Hematopoietic multipotent progenitor cell treated with erythropoietin and hydrocortisone succinate and interleukin-3 and kit ligand, for 15 days (in vitro differentiated cells): ENCODE measurements around the gene HDDC2.

Source experiments
- DNase-seq: peaks from one replicate; pipeline ENCODE4 v3.0.0-alpha.2; 2015; ENCODE audit warnings: low spot score

The HDDC2 gene

GRCh38 chr6:125301435-125302391 is at the start of gene HDDC2:
HDDC2 (minus strand) TSS chr6:125301967; CDS start chr6:125301932, 35 bp downstream.
- peak; percentile 36 for DNase-seq

GRCh38 chr6:125346926-125347563 is 45.3 kb upstream of the HDDC2 start:
- DNase-seq = no peak

- no peak for DNase-seq
Measured at GRCh38 chr6:125346201-125346925, 44.6 kb upstream of the HDDC2 start.

- no peak for DNase-seq
Measured at GRCh38 chr6:125341460-125341859, 39.7 kb upstream of the HDDC2 start.

- no peak for DNase-seq
Measured at GRCh38 chr6:125340991-125341390, 39.2 kb upstream of the HDDC2 start.

GRCh38 chr6:125340175-125340835 is 38.5 kb upstream of the HDDC2 start:
- DNase-seq = no peak

- no peak for DNase-seq
Measured at GRCh38 chr6:125339653-125340052, 37.9 kb upstream of the HDDC2 start.

GRCh38 chr6:125338381-125338780 is 36.6 kb upstream of the HDDC2 start:
- no peak for DNase-seq

- DNase-seq = no peak
Measured at GRCh38 chr6:125337706-125338105, 35.9 kb upstream of the HDDC2 start.

GRCh38 chr6:125332664-125333063 is 30.9 kb upstream of the HDDC2 start:
- no peak for DNase-seq

GRCh38 chr6:125325586-125325985 is 23.8 kb upstream of the HDDC2 start:
- DNase-seq = no peak

- no peak for DNase-seq
Measured at GRCh38 chr6:125323376-125323775, 21.6 kb upstream of the HDDC2 start.

GRCh38 chr6:125316621-125317020 is 14.9 kb upstream of the HDDC2 start:
- DNase-seq = no peak

- no peak for DNase-seq
Measured at GRCh38 chr6:125315548-125315947, 13.8 kb upstream of the HDDC2 start.

- DNase-seq = peak; percentile 14
Measured at GRCh38 chr6:125314009-125314581, 12.3 kb upstream of the HDDC2 start.

- no peak for DNase-seq
Measured at GRCh38 chr6:125312950-125313349, 11.2 kb upstream of the HDDC2 start.

- DNase-seq = no peak
Measured at GRCh38 chr6:125312478-125312877, 10.7 kb upstream of the HDDC2 start.

GRCh38 chr6:125310994-125311649 is 9.4 kb upstream of the HDDC2 start:
- peak; percentile 49 for DNase-seq

GRCh38 chr6:125307964-125308615 is 6.3 kb upstream of the HDDC2 start:
- DNase-seq = no peak

- no peak for DNase-seq
Measured at GRCh38 chr6:125307150-125307838, 5.5 kb upstream of the HDDC2 start.
